Lower lobe of right lung (tissue), 2 donors: Measurements from ENCODE around the gene PXN. TPM values are rescaled to one million over a fixed set of nuclear protein-coding genes. Genes with fewer than 3 reads are reported as not detected.

Source experiments
- ATAC-seq, 2 donors: fragments of 200-7000 bp; cut with Tn5 transposase; one replicate each; pipeline ENCODE4 v1.9.1; 2020 to 2022; ENCODE audit warnings: mild to moderate bottlenecking in 2 of 2, moderate library complexity in 2 of 2
- DNase-seq: peaks from one replicate; pipeline ENCODE4 v3.0.0-alpha.2; 2020
- H3K27ac ChIP-seq: fragments of 200-600 bp; one replicate; pipeline ENCODE4 v1.8.0; 2022
- H3K27me3 ChIP-seq: fragments of 200-600 bp; one replicate; pipeline ENCODE4 v1.8.0; 2022; ENCODE audit warnings: low read depth
- H3K36me3 ChIP-seq: fragments of 200-600 bp; one replicate; pipeline ENCODE4 v1.8.0; 2022; ENCODE audit warnings: mild to moderate bottlenecking
- H3K4me1 ChIP-seq: fragments of 200-600 bp; one replicate; pipeline ENCODE4 v1.8.0; 2022
- H3K4me3 ChIP-seq: fragments of 200-600 bp; one replicate; pipeline ENCODE4 v1.8.0; 2022; ENCODE audit warnings: mild to moderate bottlenecking
- H3K9me3 ChIP-seq: fragments of 200-600 bp; one replicate; pipeline ENCODE4 v1.8.0; 2022
- intact Hi-C: fragments of 100-400 bp; cut with DNase I; formaldehyde crosslinking; loops from one replicate; pipeline ENCODE4 v1.11.0; 2022
- total RNA-seq: library from RNA; stranded (reverse); fragmentation: NEBNext Ultra II Directional; extraction: Animal tissue kit (Norgen Biotek cat#: 25700); gene quantifications from one replicate; pipeline ENCODE4 v1.2.1, GENCODE V29; 2021
- TF ChIP-seq, protein P1 (sequence below): fragments of 200-600 bp; IDR thresholded peaks from one replicate; pipeline ENCODE4 v1.8.0; 2022; ENCODE audit warnings: antibody characterized with exemption, mild to moderate bottlenecking
- donor health status: DM: no; HTN: yes; CAD: no; lungs with severe emphysema.

Gene PXN
- total RNA-seq, 1 donor from 2014 or later = 105 TPM

- no peak overlapping the region for H3K27ac ChIP-seq
- TF ChIP-seq, protein P1, sequence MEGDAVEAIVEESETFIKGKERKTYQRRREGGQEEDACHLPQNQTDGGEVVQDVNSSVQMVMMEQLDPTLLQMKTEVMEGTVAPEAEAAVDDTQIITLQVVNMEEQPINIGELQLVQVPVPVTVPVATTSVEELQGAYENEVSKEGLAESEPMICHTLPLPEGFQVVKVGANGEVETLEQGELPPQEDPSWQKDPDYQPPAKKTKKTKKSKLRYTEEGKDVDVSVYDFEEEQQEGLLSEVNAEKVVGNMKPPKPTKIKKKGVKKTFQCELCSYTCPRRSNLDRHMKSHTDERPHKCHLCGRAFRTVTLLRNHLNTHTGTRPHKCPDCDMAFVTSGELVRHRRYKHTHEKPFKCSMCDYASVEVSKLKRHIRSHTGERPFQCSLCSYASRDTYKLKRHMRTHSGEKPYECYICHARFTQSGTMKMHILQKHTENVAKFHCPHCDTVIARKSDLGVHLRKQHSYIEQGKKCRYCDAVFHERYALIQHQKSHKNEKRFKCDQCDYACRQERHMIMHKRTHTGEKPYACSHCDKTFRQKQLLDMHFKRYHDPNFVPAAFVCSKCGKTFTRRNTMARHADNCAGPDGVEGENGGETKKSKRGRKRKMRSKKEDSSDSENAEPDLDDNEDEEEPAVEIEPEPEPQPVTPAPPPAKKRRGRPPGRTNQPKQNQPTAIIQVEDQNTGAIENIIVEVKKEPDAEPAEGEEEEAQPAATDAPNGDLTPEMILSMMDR = no peak
- no peaks in the 10 kb centered on the region for H3K9me3 ChIP-seq
- H3K4me3 ChIP-seq = no peak overlapping the region
- peaks cover 100% of the 10 kb centered on the region for H3K36me3 ChIP-seq
- intact Hi-C loops = no loop called here
- no peaks in the 10 kb centered on the region for H3K27me3 ChIP-seq
- ATAC-seq (no peak), DNase-seq (no peak)
- H3K4me1 ChIP-seq = no peaks in the 10 kb centered on the region
Observed at GRCh38 chr12:120175062-120175461, 90.5 kb downstream of the PXN start.

DNA sequence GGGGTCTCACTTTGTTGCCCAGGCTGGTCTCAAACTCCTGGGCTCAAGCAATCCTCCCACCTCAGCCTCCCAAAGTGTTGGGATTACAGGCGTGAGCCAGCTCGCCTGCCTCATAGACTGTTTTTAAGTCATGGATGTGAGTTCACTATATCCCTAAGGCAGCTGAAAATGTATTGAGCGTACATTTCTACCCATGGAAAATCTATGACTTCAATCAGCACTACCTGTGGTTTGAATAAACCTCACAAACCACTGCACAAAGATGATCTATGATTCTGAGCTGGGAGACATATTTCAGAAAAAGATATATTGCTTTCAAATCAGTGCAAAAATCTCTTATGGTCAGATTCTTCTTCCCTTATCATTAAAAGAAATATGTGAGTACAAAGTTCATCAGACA lies 93.5 kb downstream of the PXN start:
- intact Hi-C loops = no loop called here
- Histone ChIP-seq H3K9me3 (no peaks in the 10 kb centered on the region), H3K27ac (no peak overlapping the region), H3K4me1 (no peaks in the 10 kb centered on the region), H3K36me3 (peaks cover 100% of the 10 kb centered on the region), H3K4me3 (no peak overlapping the region), H3K27me3 (no peaks in the 10 kb centered on the region)
- TF ChIP-seq, protein P1 = no peak
- no peak for ATAC-seq
- no peak for DNase-seq

- H3K27ac ChIP-seq = no peak overlapping the region
- peaks cover 99% of the 10 kb centered on the region for H3K36me3 ChIP-seq
- no peaks in the 10 kb centered on the region for H3K27me3 ChIP-seq
- intact Hi-C loops = no loop called here
- H3K4me3 ChIP-seq = no peak overlapping the region
- H3K9me3 ChIP-seq = no peaks in the 10 kb centered on the region
- ATAC-seq (no peak), DNase-seq (no peak)
- no peaks in the 10 kb centered on the region for H3K4me1 ChIP-seq
- TF ChIP-seq, protein P1 = no peak
Observed at GRCh38 chr12:120170631-120171030, 94.9 kb downstream of the PXN start.

GRCh38 chr12:120169946-120170345 lies 95.6 kb downstream of the PXN start:
- TF ChIP-seq, protein P1 = no peak
- ATAC-seq (no peak), DNase-seq (no peak)
- no peaks in the 10 kb centered on the region for H3K4me1 ChIP-seq
- H3K4me3 ChIP-seq = no peak overlapping the region
- no peak overlapping the region for H3K27ac ChIP-seq
- intact Hi-C loops = no loop called here
- H3K36me3 ChIP-seq = peaks cover 99% of the 10 kb centered on the region
- no peaks in the 10 kb centered on the region for H3K9me3 ChIP-seq
- H3K27me3 ChIP-seq = no peaks in the 10 kb centered on the region

DNA sequence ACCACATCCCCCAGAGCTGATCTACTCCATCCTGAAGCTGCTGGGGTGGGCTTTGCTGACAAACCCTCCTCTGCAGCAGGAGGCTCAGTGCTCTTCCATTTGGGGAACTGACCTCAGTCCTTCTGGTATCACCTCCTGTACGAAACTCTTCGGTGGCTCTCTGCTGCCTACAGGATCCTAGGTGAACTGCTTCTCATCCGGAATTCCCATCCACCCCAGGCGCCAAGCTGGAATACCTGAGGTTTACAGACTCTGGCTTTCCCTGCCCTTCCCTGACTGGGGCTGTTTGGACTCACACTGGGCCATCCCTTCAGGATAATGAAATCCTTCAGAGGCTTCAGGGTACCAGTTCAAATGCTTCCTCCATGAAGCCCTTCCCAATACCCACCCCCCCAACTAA lies 97.2 kb downstream of the PXN start:
- Histone ChIP-seq H3K27ac (no peak overlapping the region), H3K36me3 (peaks cover 97% of the 10 kb centered on the region), H3K9me3 (no peaks in the 10 kb centered on the region), H3K4me1 (no peaks in the 10 kb centered on the region), H3K4me3 (no peak overlapping the region), H3K27me3 (no peaks in the 10 kb centered on the region)
- DNase-seq = no peak
- no peak for ATAC-seq
- TF ChIP-seq, protein P1 = no peak
- intact Hi-C loops = no loop called here

- intact Hi-C loops = no loop called here
- no peak for ATAC-seq
- TF ChIP-seq, protein P1 = no peak
Observed at GRCh38 chr12:120167529-120168095, 97.9 kb downstream of the PXN start.

More at GRCh38 chr12:120167529-120168095, 97.9 kb downstream of the PXN start:
- Histone ChIP-seq H3K36me3 (peaks cover 97% of the 10 kb centered on the region), H3K27me3 (no peaks in the 10 kb centered on the region), H3K9me3 (no peaks in the 10 kb centered on the region), H3K4me1 (no peaks in the 10 kb centered on the region), H3K27ac (no peak overlapping the region), H3K4me3 (no peak overlapping the region)
- no peak for DNase-seq
